ENCODE results near the gene CPE. TPM values are rescaled to one million over a fixed set of nuclear protein-coding genes. Genes with fewer than 3 reads are reported as not detected.

The CPE gene
- total RNA-seq, 1 donor from 2014 or later: 43.6 TPM

GRCh38 chr4:165457793-165458192, 79.0 kb downstream of the CPE start:
- no peak overlapping the region for H3K4me3 Mint-ChIP-seq
- H3K27ac Mint-ChIP-seq: no peak overlapping the region

GRCh38 chr4:165458471-165458870, 79.7 kb downstream of the CPE start:
- Histone ChIP-seq H3K79me2 (ENCODE audit: low read depth) (no peaks in the 10 kb centered on the region), H3K9me3 (ENCODE audit: low read depth) (no peaks in the 10 kb centered on the region), H3K27ac (no peak overlapping the region), H3K27me3 (no peaks in the 10 kb centered on the region), H3F3A (ENCODE audit: low read depth) (no peaks in the 10 kb centered on the region), H3K4me1 (no peaks in the 10 kb centered on the region), H3K9ac (no peak overlapping the region), H4K20me1 (ENCODE audit: low read depth) (no peaks in the 10 kb centered on the region), H3K4me2 (no peak overlapping the region), H2AFZ (replicated peaks) (no peak overlapping the region), H3K36me3 (no peaks in the 10 kb centered on the region), H3K4me3 (no peak overlapping the region)
- Mint-ChIP-seq H3K27me3 (ENCODE audit: insufficient read depth, low read depth) (no peaks in the 10 kb centered on the region), H3K36me3 (peaks cover 2% of the 10 kb centered on the region), H3K4me1 (peaks cover 18% of the 10 kb centered on the region), H3K9me3 (no peaks in the 10 kb centered on the region), H3K27ac (no peak overlapping the region), H3K4me3 (no peak overlapping the region)
- no peak for DNase-seq (ENCODE audit: low spot score)
- TF ChIP-seq, protein P1, sequence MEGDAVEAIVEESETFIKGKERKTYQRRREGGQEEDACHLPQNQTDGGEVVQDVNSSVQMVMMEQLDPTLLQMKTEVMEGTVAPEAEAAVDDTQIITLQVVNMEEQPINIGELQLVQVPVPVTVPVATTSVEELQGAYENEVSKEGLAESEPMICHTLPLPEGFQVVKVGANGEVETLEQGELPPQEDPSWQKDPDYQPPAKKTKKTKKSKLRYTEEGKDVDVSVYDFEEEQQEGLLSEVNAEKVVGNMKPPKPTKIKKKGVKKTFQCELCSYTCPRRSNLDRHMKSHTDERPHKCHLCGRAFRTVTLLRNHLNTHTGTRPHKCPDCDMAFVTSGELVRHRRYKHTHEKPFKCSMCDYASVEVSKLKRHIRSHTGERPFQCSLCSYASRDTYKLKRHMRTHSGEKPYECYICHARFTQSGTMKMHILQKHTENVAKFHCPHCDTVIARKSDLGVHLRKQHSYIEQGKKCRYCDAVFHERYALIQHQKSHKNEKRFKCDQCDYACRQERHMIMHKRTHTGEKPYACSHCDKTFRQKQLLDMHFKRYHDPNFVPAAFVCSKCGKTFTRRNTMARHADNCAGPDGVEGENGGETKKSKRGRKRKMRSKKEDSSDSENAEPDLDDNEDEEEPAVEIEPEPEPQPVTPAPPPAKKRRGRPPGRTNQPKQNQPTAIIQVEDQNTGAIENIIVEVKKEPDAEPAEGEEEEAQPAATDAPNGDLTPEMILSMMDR (IDR thresholded peaks at IDR 0.05): no peak
- TF ChIP-seq EZH2 (IDR thresholded peaks at IDR 0.05) (no peak), EZH2phosphoT487 (IDR thresholded peaks at IDR 0.05) (no peak)

More at GRCh38 chr4:165457793-165458192, 79.0 kb downstream of the CPE start:
- Histone ChIP-seq H3K4me1 (no peaks in the 10 kb centered on the region), H3K79me2 (ENCODE audit: low read depth) (no peaks in the 10 kb centered on the region), H4K20me1 (ENCODE audit: low read depth) (no peaks in the 10 kb centered on the region), H3K27ac (no peak overlapping the region), H2AFZ (replicated peaks) (no peak overlapping the region), H3K36me3 (no peaks in the 10 kb centered on the region), H3F3A (ENCODE audit: low read depth) (no peaks in the 10 kb centered on the region), H3K27me3 (no peaks in the 10 kb centered on the region), H3K9ac (no peak overlapping the region), H3K4me2 (no peak overlapping the region), H3K4me3 (no peak overlapping the region), H3K9me3 (ENCODE audit: low read depth) (no peaks in the 10 kb centered on the region)
- Mint-ChIP-seq H3K9me3 (no peaks in the 10 kb centered on the region), H3K27me3 (ENCODE audit: insufficient read depth, low read depth) (no peaks in the 10 kb centered on the region), H3K4me1 (peaks cover 13% of the 10 kb centered on the region), H3K36me3 (peaks cover 3% of the 10 kb centered on the region)
- TF ChIP-seq EZH2phosphoT487 (IDR thresholded peaks at IDR 0.05) (no peak), EZH2 (IDR thresholded peaks at IDR 0.05) (no peak)
- TF ChIP-seq, protein P1 (IDR thresholded peaks at IDR 0.05): no peak
- no peak for DNase-seq (ENCODE audit: low spot score)

DNA sequence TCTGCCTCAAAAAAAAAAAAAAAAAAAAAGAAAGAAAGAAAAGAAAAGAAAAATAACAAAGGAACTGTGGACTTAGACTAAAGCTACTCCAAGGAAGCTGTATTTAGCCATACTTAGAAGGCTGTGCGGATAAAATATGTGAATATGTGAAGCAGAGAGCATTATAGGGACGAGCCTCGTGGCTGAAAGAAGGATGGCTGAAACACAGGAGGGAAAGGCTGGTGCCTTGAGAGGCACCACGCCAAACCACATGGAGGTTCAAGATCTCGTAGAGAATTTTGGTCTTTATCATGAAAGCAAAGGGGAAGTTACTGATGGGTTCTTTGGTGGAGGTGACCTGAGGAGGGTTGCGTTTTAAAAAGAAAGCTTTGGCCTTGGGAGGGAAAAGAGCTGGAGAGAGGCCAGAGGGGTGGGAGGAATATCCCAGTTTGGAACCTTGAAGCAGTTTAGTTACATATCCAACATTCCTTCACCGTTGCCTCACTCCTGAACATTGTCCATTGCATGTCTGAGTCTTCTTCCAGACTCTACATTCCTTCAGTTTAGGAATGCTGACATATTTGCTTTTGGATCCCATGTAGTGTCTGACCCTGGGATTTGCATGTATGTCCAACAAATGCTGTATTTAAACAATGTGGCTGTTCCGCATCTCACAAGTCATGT, 82.5 kb downstream of the CPE start:
- Histone ChIP-seq H4K20me1 (ENCODE audit: low read depth) (no peaks in the 10 kb centered on the region), H3K4me1 (no peaks in the 10 kb centered on the region), H3K9ac (no peak overlapping the region), H3K27ac (no peak overlapping the region), H3K27me3 (no peaks in the 10 kb centered on the region), H2AFZ (replicated peaks) (no peak overlapping the region), H3K9me3 (ENCODE audit: low read depth) (no peaks in the 10 kb centered on the region), H3F3A (ENCODE audit: low read depth) (no peaks in the 10 kb centered on the region), H3K36me3 (no peaks in the 10 kb centered on the region), H3K4me2 (no peak overlapping the region), H3K4me3 (no peak overlapping the region), H3K79me2 (ENCODE audit: low read depth) (no peaks in the 10 kb centered on the region)
- DNase-seq (ENCODE audit: low spot score): no peak
- Mint-ChIP-seq H3K36me3 (no peaks in the 10 kb centered on the region), H3K27me3 (ENCODE audit: insufficient read depth, low read depth) (no peaks in the 10 kb centered on the region), H3K27ac (no peak overlapping the region), H3K4me3 (no peak overlapping the region), H3K4me1 (peaks cover 18% of the 10 kb centered on the region), H3K9me3 (no peaks in the 10 kb centered on the region)
- no peak for TF ChIP-seq EZH2phosphoT487 (IDR thresholded peaks at IDR 0.05)
- TF ChIP-seq EZH2 (IDR thresholded peaks at IDR 0.05): no peak
- TF ChIP-seq, protein P1 (IDR thresholded peaks at IDR 0.05): no peak
